Activated CD4-positive, alpha-beta T cell treated with anti-CD3 and anti-CD28 coated beads for 48 hours (primary cell): ENCODE data around the gene STAMBP.

Experiments used
- DNase-seq: peaks from one replicate; pipeline ENCODE4 v3.0.0-alpha.2; 2020

STAMBP gene

GRCh38 chr2:73908689-73909652 is 80.2 kb downstream of the STAMBP start:
- no peak for DNase-seq

DNA sequence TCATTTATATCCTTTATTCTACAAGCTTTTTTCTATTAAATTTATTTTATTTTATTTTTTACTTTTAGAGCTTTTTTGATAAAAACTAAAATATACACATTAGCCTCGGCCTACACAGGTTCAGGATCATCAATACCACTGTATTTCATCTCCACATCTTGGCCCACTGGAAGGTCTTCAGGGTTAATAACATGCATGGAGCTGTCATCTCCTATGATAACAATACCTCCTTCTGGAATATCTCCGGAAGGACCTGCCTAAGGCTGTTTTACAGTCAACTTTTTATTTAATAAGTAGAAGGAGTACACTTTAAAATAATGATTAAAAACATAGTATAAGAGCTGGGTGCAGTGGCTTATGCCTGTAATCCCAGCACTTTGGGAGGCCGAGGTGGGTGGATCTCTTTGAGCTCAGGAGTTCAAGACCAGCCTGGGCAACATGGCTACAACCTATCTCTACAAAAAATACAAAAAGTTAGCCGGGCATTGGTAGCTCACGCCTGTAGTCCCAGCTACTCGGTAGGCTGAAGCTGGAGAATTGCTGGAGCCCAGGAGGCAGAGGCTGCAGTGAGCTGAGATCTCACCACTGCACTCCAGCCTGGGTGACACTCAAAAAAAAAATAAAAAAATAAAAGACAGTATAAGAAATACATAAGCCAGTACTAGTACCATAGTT is 82.2 kb downstream of the STAMBP start:
- no peak for DNase-seq

DNA sequence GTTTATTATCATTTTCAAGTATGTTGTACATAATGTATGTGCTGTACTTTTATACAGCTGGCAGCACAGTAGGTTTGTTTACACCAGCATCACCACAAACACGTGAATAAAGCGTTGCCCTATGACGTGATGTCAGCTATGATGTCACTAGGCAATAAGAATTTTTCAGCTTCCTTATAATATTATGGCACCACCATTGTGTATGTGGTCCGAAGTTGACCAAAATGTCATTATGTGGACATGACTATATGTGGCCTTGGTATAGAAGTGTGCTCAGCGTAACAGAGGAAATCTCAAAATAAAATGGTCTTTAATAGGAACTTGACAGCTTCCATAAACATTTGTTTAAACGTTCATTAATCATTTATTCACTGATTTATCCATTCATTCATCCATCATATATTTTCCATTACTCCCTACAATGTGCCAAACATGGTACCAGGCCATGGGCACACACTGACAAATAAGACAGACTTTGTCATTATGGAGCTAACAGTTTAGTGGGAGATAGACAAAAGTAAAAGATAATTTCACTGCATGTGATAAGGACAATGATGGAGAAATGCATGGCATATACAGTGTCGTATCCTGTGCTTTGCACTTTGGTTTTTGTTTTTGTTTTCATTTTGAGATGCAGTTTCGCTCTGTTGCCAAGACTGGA is 82.9 kb downstream of the STAMBP start:
- no peak for DNase-seq

- no peak for DNase-seq
These were observed 84.8 kb downstream of the STAMBP start for GRCh38 chr2:73913414-73914054.

DNA sequence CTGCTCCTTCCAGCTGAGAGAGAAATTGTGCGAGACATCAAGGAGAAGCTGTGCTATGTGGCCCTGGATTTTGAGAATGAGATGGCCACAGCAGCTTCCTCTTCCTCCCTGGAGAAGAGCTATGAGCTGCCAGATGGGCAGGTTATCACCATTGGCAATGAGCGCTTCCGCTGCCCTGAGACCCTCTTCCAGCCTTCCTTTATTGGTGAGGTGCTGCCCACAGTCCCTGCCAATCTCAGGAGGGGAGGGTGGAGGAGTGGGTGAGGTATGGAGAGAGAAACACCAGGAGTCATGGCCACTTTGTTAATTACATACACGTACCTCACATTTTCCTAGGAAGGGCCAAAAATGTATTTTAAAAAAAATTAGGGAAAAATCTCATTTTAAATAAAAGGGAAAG is 85.9 kb downstream of the STAMBP start:
- DNase-seq, result no peak

- DNase-seq, result no peak
These were observed 86.8 kb downstream of the STAMBP start for GRCh38 chr2:73915437-73915993.

DNA sequence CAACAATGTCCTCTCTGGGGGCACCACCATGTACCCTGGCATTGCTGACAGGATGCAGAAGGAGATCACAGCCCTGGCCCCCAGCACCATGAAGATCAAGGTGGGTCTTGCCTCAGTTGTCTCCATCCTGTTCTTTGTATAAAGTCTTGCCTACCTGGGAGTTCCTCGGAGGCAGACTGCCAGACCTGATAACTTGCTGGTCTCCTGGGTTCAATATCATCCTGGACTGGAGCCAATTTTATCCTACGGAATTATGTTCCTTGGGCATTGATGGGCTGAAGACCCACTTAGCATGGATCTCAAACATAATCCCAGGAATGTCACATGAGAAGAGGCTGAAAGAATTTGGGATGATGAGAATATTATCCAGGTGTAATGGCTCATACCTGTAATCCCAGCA is 87.9 kb downstream of the STAMBP start:
- DNase-seq, result no peak

DNA sequence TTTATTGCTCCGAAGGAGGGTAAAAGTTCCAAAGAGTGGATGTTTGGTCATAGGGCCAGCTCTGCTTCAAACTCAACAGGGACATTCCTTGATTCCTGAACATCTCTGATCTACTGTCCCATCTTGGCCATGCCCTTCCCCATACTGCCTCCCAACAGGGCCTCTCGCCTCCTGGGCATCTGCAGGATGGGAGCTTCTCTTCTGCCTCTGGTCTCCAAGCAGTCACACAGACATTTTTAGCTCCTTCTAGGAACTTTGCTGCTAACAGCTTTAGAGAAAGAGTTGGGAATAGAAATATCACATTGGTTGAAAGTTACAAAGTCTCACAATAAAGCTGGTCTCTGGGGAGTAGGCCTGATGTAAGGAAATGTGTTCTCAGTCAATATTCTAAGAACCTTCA is 88.5 kb downstream of the STAMBP start:
- DNase-seq, result no peak

- DNase-seq, result no peak
These were observed 89.0 kb downstream of the STAMBP start for GRCh38 chr2:73917696-73918207.

DNA sequence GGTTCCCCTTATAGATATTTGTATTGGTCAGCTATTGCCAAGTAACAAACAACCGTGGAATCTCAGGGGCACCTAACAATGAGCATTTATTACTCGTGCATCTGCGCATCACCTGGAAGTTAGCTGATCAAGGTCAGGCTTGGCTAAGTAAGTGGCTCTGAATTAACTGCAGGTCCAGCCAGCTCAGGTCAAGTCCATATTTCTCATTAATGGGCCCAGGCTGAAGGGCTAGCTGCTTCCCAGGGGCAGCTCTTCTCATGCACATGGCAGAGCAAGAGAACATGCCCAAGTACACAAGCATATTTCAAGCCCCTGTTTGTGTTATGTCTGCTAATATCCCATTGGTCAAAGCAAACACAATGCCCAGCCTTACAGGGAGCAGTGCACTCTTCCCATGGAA is 90.1 kb downstream of the STAMBP start:
- no peak for DNase-seq

DNA sequence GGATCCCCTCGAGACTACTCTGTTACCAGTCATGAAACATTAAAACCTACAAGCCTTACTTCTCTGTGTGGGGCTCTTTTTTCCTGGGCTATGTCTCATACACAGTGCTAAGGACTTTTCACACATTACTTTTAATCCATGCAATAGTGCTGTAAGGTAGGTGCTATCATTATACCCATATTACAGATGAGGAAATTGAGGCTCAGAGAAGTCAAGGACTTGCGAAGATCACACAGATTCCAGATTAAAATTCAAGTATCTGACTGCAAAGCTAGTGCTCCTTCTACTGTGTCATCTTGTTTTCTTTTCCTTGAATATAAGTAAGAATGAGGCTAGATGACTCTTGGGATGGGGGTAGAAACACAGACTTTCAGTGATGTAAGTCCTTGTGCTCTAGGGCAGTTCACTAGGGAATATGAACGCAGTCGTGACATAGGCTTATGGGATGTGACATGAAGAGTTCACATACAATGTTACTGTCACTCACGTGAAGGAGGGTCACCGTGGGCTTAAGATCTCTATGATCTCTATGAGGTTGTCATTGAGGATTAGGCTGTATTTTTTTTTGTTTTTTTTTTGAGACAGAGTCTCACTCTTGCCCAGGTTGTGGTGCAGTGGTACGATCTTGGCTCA is 91.0 kb downstream of the STAMBP start:
- DNase-seq, result no peak

DNA sequence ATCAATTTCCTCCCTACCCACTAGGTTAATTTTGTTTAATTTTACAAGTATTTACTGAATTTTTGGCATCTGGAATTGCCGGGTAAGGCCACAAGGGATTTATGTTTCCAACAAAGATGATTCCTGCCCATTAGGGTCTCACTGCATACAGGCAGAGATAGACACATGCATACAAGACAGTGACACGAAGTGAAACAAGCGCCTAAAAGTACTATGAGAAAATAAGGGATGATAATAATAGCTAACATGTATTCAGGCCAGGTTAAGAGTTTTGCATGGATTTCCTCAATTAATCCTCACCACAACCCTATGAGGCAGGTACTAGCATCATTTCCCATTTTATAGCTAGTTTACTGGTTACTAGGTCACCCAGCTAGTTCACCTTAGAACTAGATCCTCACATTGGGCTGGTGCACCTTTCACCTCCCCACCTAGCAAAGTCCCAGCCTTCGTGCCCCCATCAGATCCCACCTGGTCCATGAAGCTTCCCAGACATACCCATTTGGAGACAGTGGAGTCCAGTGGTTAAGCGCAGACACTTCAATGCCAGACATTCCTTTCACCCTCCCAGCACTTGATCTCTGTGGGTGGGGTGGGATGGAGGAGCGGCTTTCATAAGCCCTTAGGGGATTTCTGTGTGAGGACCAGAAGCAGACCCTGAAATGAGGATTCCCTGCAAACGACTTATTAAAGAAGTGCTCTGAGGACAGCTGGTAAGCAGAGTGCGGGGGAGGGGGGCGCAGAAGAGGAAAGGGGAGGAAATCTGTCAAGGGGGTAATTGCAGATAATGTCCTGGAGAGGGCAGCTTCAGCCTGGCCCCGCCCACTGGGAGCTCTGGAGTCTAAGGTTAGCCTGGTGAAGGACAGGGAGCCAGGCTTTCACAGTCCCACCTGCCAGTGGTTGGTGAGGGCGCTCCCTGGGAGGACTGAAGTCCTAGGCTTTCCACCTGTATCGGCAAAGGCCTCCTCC is 92.1 kb downstream of the STAMBP start:
- DNase-seq, result peak; percentile 68

DNA sequence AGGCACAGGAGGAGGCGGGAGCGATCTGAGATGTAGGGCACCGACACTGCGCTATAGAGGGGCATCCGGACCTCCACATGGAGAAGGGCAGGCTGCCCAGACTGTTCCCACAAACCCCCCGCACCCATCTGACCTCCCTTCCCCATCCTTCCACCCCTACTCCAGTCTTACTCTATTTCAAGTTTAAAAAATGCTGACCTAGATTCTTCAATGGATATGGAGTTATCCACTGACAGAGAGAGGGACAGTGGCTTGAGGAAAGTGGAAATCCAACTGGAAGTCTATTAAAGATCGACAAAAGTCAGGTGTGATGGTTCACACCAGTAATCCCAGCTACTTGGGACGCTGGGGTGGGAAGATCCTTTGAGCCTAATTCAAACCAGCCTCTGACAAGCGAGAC is 92.8 kb downstream of the STAMBP start:
- no peak for DNase-seq

DNA sequence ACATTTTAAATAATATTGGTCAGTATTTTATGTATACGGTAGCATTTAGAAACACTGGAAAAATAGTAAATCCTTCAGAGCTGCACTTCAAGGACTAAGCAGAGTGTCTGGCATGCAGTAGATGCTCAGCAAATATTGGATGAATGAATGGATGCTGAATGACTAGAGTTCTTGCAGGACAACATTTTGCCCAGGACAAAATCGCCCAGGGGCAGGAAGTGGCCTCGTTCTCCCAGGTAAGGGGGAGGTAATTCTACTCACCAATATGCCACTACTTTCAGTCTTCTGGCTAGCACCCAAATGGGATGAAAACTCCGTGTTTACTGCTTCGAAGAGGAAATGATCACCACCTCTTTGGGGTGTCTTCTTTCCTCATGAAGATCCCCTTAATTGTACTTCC is 93.9 kb downstream of the STAMBP start:
- DNase-seq, result no peak
